SU-DHL-6 (cell line): Measurements from ENCODE around the gene ACVR2A.

Experiments used
- H2AFZ ChIP-seq: fragments of 200-600 bp; sonication (generic); 2 replicates; pipeline ENCODE4 v1.6.1; 2014; ENCODE audit warnings: low read depth, mild to moderate bottlenecking, moderate library complexity, mixed read lengths, antibody characterized with exemption, low read length; ENCODE audit not compliant: severe bottlenecking
- H3F3A ChIP-seq: fragments of 200-600 bp; shearing (Covaris generic); 2 replicates; pipeline ENCODE4 v1.6.0; 2016; ENCODE audit warnings: antibody characterized with exemption, mild to moderate bottlenecking; ENCODE audit not compliant: insufficient read depth
- H3K27ac ChIP-seq: fragments of 200-600 bp; sonication (generic); 2 replicates; pipeline ENCODE4 v1.5.1; 2016; ENCODE audit warnings: low read depth, mild to moderate bottlenecking, low read length, moderate library complexity, mixed read lengths
- H3K27me3 ChIP-seq: fragments of 200-600 bp; sonication (generic), shearing (Covaris generic); 2 replicates; pipeline ENCODE4 v1.6.0; 2014; ENCODE audit warnings: mild to moderate bottlenecking, low read length
- H3K36me3 ChIP-seq: fragments of 200-600 bp; sonication (generic); 2 replicates; pipeline ENCODE4 v1.6.1; 2014; ENCODE audit warnings: mild to moderate bottlenecking, low read length, mixed read lengths
- H3K4me2 ChIP-seq: fragments of 300-600, 200-600 bp; shearing (Covaris generic), sonication (generic); 2 replicates; pipeline ENCODE4 v1.6.0; 2014; ENCODE audit warnings: low read length, low read depth, mild to moderate bottlenecking; ENCODE audit not compliant: poor library complexity, severe bottlenecking
- H3K4me3 ChIP-seq: fragments of 200-600 bp; sonication (generic); 2 replicates; pipeline ENCODE4 v1.5.1; 2014; ENCODE audit warnings: antibody characterized with exemption, low read length, mild to moderate bottlenecking, mixed read lengths; ENCODE audit not compliant: insufficient read depth, poor library complexity, severe bottlenecking
- H3K79me2 ChIP-seq: fragments of 200-600 bp; sonication (generic); 2 replicates; pipeline ENCODE4 v1.6.1; 2014; ENCODE audit warnings: mild to moderate bottlenecking, low read length, moderate library complexity; ENCODE audit not compliant: insufficient read depth
- H3K9ac ChIP-seq: fragments of 200-600 bp; sonication (generic); 2 replicates; pipeline ENCODE4 v1.7.0; 2014; ENCODE audit warnings: mild to moderate bottlenecking, low read length
- H3K9me2 ChIP-seq: fragments of 200-600 bp; sonication (generic); replicated peaks from 2 replicates; pipeline ENCODE4 v1.6.1; 2014; ENCODE audit warnings: low read length; ENCODE audit not compliant: insufficient read depth
- H3K9me3 ChIP-seq: fragments of 200-600 bp; sonication (generic); 2 replicates; pipeline ENCODE4 v1.6.1; 2014; ENCODE audit warnings: low read length, mixed read lengths; ENCODE audit not compliant: insufficient read depth
- H4K20me1 ChIP-seq: fragments of 200-600 bp; sonication (generic); 2 replicates; pipeline ENCODE4 v1.6.1; 2014; ENCODE audit warnings: low read depth, mild to moderate bottlenecking, antibody characterized with exemption, low read length, moderate library complexity, mixed read lengths
- EZH2phosphoT487 ChIP-seq: fragments of 200-600 bp; sonication (generic), shearing (Covaris generic); conservative IDR thresholded peaks from 2 replicates; pipeline ENCODE4 v1.6.1; 2018; ENCODE audit warnings: mild to moderate bottlenecking, antibody characterized with exemption, low read length, moderate library complexity, mixed read lengths
- TF ChIP-seq, protein P1 (sequence below): fragments of 200-600 bp; sonication (generic); IDR thresholded peaks from one replicate; pipeline ENCODE4 v1.5.1; 2017; ENCODE audit warnings: antibody characterized with exemption, mild to moderate bottlenecking, low read length, moderate library complexity; ENCODE audit not compliant: insufficient read depth, poor library complexity, severe bottlenecking

Gene ACVR2A

DNA sequence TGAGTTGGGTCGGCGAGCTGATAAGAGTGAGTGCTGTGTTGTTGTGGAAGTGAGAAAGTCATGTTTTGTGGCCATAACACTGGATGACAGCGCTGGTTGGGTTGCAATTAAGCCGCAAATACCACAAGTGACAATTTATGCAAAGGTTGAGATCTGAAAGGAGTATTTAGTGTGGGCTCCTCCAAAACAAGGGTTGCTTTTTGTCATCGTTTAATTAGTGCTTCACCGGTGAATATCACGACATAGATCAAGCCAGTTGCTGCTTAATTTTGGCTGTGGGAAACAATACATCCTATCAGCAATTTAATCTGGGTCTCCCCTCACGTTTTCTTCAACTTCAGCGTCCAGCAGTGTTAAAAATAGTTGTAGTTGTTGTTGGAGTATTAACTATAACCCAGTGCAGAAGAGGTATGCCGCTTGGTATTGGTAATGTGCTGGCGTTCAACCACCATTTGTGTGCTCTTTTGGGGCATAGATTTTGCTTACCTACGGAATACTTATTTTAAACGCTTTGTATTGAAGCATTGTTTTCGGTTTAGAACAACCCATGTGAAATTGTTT, 662 bp downstream of the ACVR2A start:
- Histone ChIP-seq H3K79me2 (no peaks in the 10 kb centered on the region), H3K36me3 (no peaks in the 10 kb centered on the region), H3K9me3 (no peaks in the 10 kb centered on the region), H2AFZ (peak overlapping the region; percentile 96), H3K9ac (peak overlapping the region; percentile 56; the same call in 1 of the 2 replicates), H3F3A (peaks cover 13% of the 10 kb centered on the region; the same call in 1 of the 2 replicates), H3K4me2 (peak overlapping the region; percentile 89), H3K4me3 (peak overlapping the region; percentile 80), H3K27me3 (no peaks in the 10 kb centered on the region), H3K9me2 (no peaks in the 10 kb centered on the region), H4K20me1 (peaks cover 6% of the 10 kb centered on the region), H3K27ac (no peak overlapping the region)
- TF ChIP-seq, protein P1, sequence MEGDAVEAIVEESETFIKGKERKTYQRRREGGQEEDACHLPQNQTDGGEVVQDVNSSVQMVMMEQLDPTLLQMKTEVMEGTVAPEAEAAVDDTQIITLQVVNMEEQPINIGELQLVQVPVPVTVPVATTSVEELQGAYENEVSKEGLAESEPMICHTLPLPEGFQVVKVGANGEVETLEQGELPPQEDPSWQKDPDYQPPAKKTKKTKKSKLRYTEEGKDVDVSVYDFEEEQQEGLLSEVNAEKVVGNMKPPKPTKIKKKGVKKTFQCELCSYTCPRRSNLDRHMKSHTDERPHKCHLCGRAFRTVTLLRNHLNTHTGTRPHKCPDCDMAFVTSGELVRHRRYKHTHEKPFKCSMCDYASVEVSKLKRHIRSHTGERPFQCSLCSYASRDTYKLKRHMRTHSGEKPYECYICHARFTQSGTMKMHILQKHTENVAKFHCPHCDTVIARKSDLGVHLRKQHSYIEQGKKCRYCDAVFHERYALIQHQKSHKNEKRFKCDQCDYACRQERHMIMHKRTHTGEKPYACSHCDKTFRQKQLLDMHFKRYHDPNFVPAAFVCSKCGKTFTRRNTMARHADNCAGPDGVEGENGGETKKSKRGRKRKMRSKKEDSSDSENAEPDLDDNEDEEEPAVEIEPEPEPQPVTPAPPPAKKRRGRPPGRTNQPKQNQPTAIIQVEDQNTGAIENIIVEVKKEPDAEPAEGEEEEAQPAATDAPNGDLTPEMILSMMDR, result no peak
- TF ChIP-seq EZH2phosphoT487, result no peak

DNA sequence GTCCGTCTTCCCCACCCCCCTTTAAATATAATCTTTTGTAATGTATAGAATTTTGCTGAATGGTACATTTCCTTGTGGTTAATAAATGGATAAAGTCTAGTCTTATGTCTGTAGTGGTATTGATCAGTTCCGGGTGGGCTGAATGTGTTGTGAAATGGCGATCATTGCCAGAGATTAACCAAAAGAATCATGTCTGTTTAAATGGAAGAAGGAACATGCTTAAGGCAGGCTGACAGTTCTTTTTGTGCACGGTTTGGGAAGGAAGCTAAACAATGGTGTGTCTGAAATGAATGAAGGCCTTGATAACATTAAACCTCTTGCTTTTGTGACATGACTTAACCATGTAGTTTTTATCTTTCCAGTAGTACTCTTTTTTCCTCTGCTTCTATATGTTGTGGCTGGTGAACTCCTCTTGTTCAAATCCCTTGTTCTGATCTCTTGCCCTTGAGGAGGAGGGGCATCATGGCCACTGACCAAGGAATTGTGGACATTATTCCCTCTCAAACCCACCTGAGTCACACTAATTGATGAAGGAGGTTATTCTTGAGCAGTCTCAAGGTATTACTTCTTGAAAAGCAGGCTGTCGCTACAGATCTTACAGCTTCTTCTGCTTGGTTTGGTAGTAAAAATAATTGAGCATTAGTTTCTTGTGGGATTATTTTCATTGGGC, 1.7 kb downstream of the ACVR2A start:
- Histone ChIP-seq H3K9me2 (no peaks in the 10 kb centered on the region), H3K36me3 (no peaks in the 10 kb centered on the region), H4K20me1 (peaks cover 6% of the 10 kb centered on the region), H3K4me2 (peak overlapping the region; percentile 89), H3K9me3 (no peaks in the 10 kb centered on the region), H3K9ac (no peak overlapping the region), H2AFZ (no peak overlapping the region), H3K4me3 (no peak overlapping the region), H3K27ac (no peak overlapping the region), H3F3A (peaks cover 13% of the 10 kb centered on the region; the same call in 1 of the 2 replicates), H3K79me2 (no peaks in the 10 kb centered on the region), H3K27me3 (no peaks in the 10 kb centered on the region)
- no peak for TF ChIP-seq EZH2phosphoT487
- TF ChIP-seq, protein P1, result no peak

DNA sequence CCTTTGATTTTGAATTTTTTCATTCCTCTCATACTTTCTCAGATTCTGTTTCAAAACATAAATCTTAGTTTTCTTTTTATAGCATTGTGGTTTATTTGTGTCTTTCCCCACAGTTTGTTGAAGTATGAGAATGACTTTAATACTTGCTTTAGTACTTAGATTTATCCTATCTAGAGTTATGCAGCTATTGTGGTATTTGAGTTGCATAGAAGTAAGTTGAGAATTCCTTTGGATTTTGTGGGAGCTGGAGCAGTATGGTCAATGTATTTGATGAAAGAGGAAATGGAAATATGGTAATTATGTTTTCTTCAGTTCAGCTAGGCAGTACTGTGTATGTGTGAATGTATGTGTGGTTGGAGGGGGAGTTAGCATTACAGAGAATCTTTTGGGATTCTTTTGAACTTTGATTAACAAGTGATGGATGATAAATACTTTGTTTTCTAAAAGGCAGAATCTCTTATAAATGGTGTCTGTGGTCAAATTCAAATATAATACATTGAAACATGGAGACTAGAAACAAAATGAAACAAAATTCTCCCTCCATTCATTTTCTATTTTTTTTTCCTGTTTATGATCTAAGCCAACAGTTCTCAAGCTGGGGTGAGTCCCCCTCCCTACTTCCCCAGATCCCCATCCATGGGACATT, 3.0 kb downstream of the ACVR2A start:
- Histone ChIP-seq H3K9ac (no peak overlapping the region), H3K27me3 (no peaks in the 10 kb centered on the region), H3K4me2 (no peak overlapping the region), H3F3A (peaks cover 8% of the 10 kb centered on the region; the same call in 1 of the 2 replicates), H3K27ac (no peak overlapping the region), H3K9me2 (no peaks in the 10 kb centered on the region), H3K9me3 (no peaks in the 10 kb centered on the region), H3K4me3 (no peak overlapping the region), H3K36me3 (no peaks in the 10 kb centered on the region), H4K20me1 (peaks cover 6% of the 10 kb centered on the region), H2AFZ (no peak overlapping the region), H3K79me2 (no peaks in the 10 kb centered on the region)
- TF ChIP-seq, protein P1, result no peak
- no peak for TF ChIP-seq EZH2phosphoT487
